IMR-90 (cell line): ENCODE results near the gene PPIB. TPM values are rescaled to one million over a fixed set of nuclear protein-coding genes. Genes with fewer than 3 reads are reported as not detected.

ENCODE experiments used
- ATAC-seq: fragments of 200-7000 bp; cut with Tn5 transposase; 2 replicates; pipeline ENCODE4 v1.9.1; 2020; ENCODE audit warnings: low read depth, mild to moderate bottlenecking, moderate library complexity
- BruUV-seq: library from RNA; stranded (reverse); fragments of 400-500 nt; replicated peaks from 2 replicates; lab custom pipeline; 2021; lab: Mats Ljungman, UMichigan
- CTCF ChIA-PET: fragments of 300-600 bp; formaldehyde crosslinking; extraction: SDS; loops from one replicate; lab custom pipeline; 2021; ENCODE audit warnings: antibody characterized with exemption; lab: Yijun Ruan, JAX
- POLR2A ChIA-PET: fragments of 300-600 bp; sonication (Branson Sonifier 250); formaldehyde crosslinking; loops from one replicate; lab custom pipeline; 2022; ENCODE audit warnings: antibody characterized with exemption; ENCODE audit not compliant: unreplicated experiment; lab: Charles Lee
- DNase-seq: peaks from one replicate; pipeline ENCODE4 v3.0.0; 2013
- H2AFZ ChIP-seq: replicated peaks from 2 replicates; pipeline ENCODE3; 2013; ENCODE audit warnings: low read length, mild to moderate bottlenecking; ENCODE audit not compliant: poor library complexity
- H2AK5ac ChIP-seq: 2 replicates; pipeline ENCODE4 v1.6.1; 2013; ENCODE audit warnings: low read depth, low read length, inconsistent platforms
- H2AK9ac ChIP-seq: replicated peaks from 2 replicates; pipeline ENCODE3; 2013; ENCODE audit warnings: mild to moderate bottlenecking, low read depth, low read length, moderate library complexity; ENCODE audit not compliant: poor library complexity
- H2BK120ac ChIP-seq: 2 replicates; pipeline ENCODE4 v1.6.1; 2013; ENCODE audit warnings: low read depth, low read length, inconsistent platforms
- H2BK15ac ChIP-seq: 3 replicates; pipeline ENCODE4 v1.6.1; 2013; ENCODE audit warnings: low read depth, low read length, inconsistent platforms
- H2BK20ac ChIP-seq: 2 replicates; pipeline ENCODE4 v1.6.1; 2013; ENCODE audit warnings: low read depth, mild to moderate bottlenecking, inconsistent platforms, low read length, moderate library complexity
- H2BK5ac ChIP-seq: 2 replicates; pipeline ENCODE4 v1.6.1; 2013; ENCODE audit warnings: mild to moderate bottlenecking, low read depth, low read length, inconsistent platforms; ENCODE audit not compliant: poor library complexity, severe bottlenecking
- H3K14ac ChIP-seq: replicated peaks from 2 replicates; pipeline ENCODE4 v1.6.1; 2013; ENCODE audit warnings: low read depth, low read length, inconsistent platforms
- H3K18ac ChIP-seq: 2 replicates; pipeline ENCODE4 v1.6.1; 2013; ENCODE audit warnings: low read depth, low read length, control low read depth
- H3K23ac ChIP-seq: 2 replicates; pipeline ENCODE4 v1.6.1; 2013; ENCODE audit warnings: low read depth, low read length, inconsistent platforms
- H3K27ac ChIP-seq: 2 replicates; pipeline ENCODE4 v1.5.1; 2013; ENCODE audit warnings: mild to moderate bottlenecking, control low read depth, low read length; ENCODE audit not compliant: insufficient read depth
- H3K27me3 ChIP-seq: 2 replicates; pipeline ENCODE4 v1.6.1; 2013; ENCODE audit warnings: low read length; ENCODE audit not compliant: control insufficient read depth, insufficient read depth
- H3K36me3 ChIP-seq: 2 replicates; pipeline ENCODE4 v1.6.1; 2013; ENCODE audit warnings: low read length, mixed read lengths; ENCODE audit not compliant: control insufficient read depth, insufficient read depth
- H3K4ac ChIP-seq: 2 replicates; pipeline ENCODE4 v1.6.1; 2013; ENCODE audit warnings: low read depth, low read length, inconsistent platforms
- H3K4me1 ChIP-seq: 2 replicates; pipeline ENCODE4 v1.6.1; 2013; ENCODE audit warnings: low read length, mixed read lengths; ENCODE audit not compliant: control insufficient read depth, insufficient read depth
- H3K4me2 ChIP-seq: 2 replicates; pipeline ENCODE4 v1.6.1; 2013; ENCODE audit warnings: low read depth, mild to moderate bottlenecking, control low read depth, low read length, moderate library complexity
- H3K4me3 ChIP-seq: 2 replicates; pipeline ENCODE4 v1.5.1; 2013; ENCODE audit warnings: low read depth, mild to moderate bottlenecking, control low read depth, low read length, moderate library complexity; ENCODE audit not compliant: insufficient read depth
- H3K56ac ChIP-seq: 2 replicates; pipeline ENCODE4 v1.6.1; 2013; ENCODE audit warnings: low read length, inconsistent platforms; ENCODE audit not compliant: insufficient read depth; ENCODE audit errors: extremely low read depth
- H3K79me1 ChIP-seq, 2 experiments: 2 replicates each; pipeline ENCODE4 v1.6.1; 2013; ENCODE audit warnings: low read length in 2 of 2, inconsistent platforms in 1 of 2, low read depth in 1 of 2
- H3K9ac ChIP-seq: 2 replicates; pipeline ENCODE4 v1.6.1; 2013; ENCODE audit warnings: low read depth, low read length, control low read depth
- H3K9me1 ChIP-seq: 2 replicates; pipeline ENCODE4 v1.6.1; 2013; ENCODE audit warnings: low read length, inconsistent platforms; ENCODE audit not compliant: insufficient read depth
- H3K9me3 ChIP-seq: 2 replicates; pipeline ENCODE4 v1.6.1; 2013; ENCODE audit warnings: low read length; ENCODE audit not compliant: control insufficient read depth, insufficient read depth
- H4K20me1 ChIP-seq: 2 replicates; pipeline ENCODE4 v1.6.1; 2013; ENCODE audit warnings: low read length, inconsistent platforms; ENCODE audit not compliant: insufficient read depth
- H4K5ac ChIP-seq: 2 replicates; pipeline ENCODE4 v1.6.1; 2013; ENCODE audit warnings: mild to moderate bottlenecking, low read depth, low read length, control low read depth
- H4K8ac ChIP-seq, 2 experiments: 2 replicates each; pipeline ENCODE4 v1.6.1; 2013; ENCODE audit warnings: low read depth in 2 of 2, low read length in 2 of 2, control low read depth in 1 of 2, inconsistent platforms in 1 of 2
- H4K91ac ChIP-seq: 2 replicates; pipeline ENCODE4 v1.6.1; 2013; ENCODE audit warnings: low read depth, low read length, inconsistent platforms; ENCODE audit not compliant: insufficient read depth
- CEBPB ChIP-seq: IDR thresholded peaks from 2 replicates; pipeline ENCODE4 v1.6.1; 2012; ENCODE audit warnings: low read depth, low read length, improper control_type of control experiment
- MAFK ChIP-seq: IDR thresholded peaks from 2 replicates; pipeline ENCODE4 v1.6.1; 2012; ENCODE audit warnings: low read depth, low read length, improper control_type of control experiment
- MAZ ChIP-seq: IDR thresholded peaks from 2 replicates; pipeline ENCODE4 v1.6.1; 2012; ENCODE audit warnings: low read depth, mild to moderate bottlenecking, low read length, improper control_type of control experiment, moderate library complexity, borderline replicate concordance
- MXI1 ChIP-seq: IDR thresholded peaks from 2 replicates; pipeline ENCODE4 v1.6.1; 2012; ENCODE audit warnings: low read depth, mild to moderate bottlenecking, low read length, moderate library complexity, borderline replicate concordance
- NFE2L2 ChIP-seq: fragments of 150-350 bp; IDR thresholded peaks from 2 replicates; pipeline ENCODE4 v1.6.1; 2016; ENCODE audit warnings: low read depth, mild to moderate bottlenecking, low read length
- RAD21 ChIP-seq: IDR thresholded peaks from 2 replicates; pipeline ENCODE4 v1.6.1; 2012; ENCODE audit warnings: low read length, improper control_type of control experiment
- RFX5 ChIP-seq: IDR thresholded peaks from 2 replicates; pipeline ENCODE4 v1.8.0; 2012; ENCODE audit warnings: low read depth, mild to moderate bottlenecking, low read length, moderate library complexity
- WGBS, 2 experiments: methylation state at CpG; one replicate each; pipeline versions ENCODE4 v1.1.5 to v1.1.7; 2013; ENCODE audit warnings: missing lambda C conversion rate in 2 of 2; ENCODE audit not compliant: insufficient read length in 1 of 2; ENCODE audit errors: extremely low coverage in 2 of 2; 5-methylcytosine and 5-hydroxymethylcytosine counted together
- dilution Hi-C: fragments of 300-500 bp; cut with HindIII; formaldehyde crosslinking; loops from one replicate; pipeline ENCODE4 v1.14.3; 2018; ENCODE audit warnings: low sequenced_read_pairs; ENCODE audit not compliant: unreplicated experiment
- in situ Hi-C: fragments of 300-500 bp; cut with MboI; formaldehyde crosslinking; loops from 3 replicates; pipeline ENCODE4 v1.14.3; 2019; ENCODE audit warnings: low sequenced_read_pairs, inconsistent platforms, mixed read lengths
- intact Hi-C: fragments of 100-400 bp; cut with micrococcal nuclease; formaldehyde crosslinking; loops from 2 replicates; pipeline ENCODE4 v1.10.0; 2022
- polyA plus RNA-seq, 3 experiments: library from polyadenylated mRNA; depleted of rRNA; stranded (reverse); fragments of >200 nt; gene quantifications; 2 replicates each; pipeline ENCODE4 v1.2.3, GENCODE V29; 2012; ENCODE audit warnings: low replicate concordance in 1 of 3
- total RNA-seq: library from RNA; depleted of rRNA; stranded (reverse); fragments of >200 nt; gene quantifications from 2 replicates; pipeline ENCODE4 v1.2.3, GENCODE V29; 2012
- TF ChIP-seq, protein P1 (sequence below): fragments of 150-350 bp; IDR thresholded peaks from 2 replicates; pipeline ENCODE4 v1.6.1; 2016; ENCODE audit warnings: low read depth, mild to moderate bottlenecking, low read length, moderate library complexity, borderline replicate concordance
- TF ChIP-seq, protein P2 (sequence below): fragments of 150-350 bp; IDR thresholded peaks from 2 replicates; pipeline ENCODE4 v1.6.1; 2017; ENCODE audit warnings: mild to moderate bottlenecking, antibody characterized with exemption, low read length, low read depth

PPIB gene
- total and polyA plus RNA-seq, 2 of the 4 experiments (the other 2 are of a cell fraction) = 1,358 to 1,682 TPM

- dilution Hi-C loops = no loop called here
- DNase-seq (no peak), ATAC-seq (no peak)
- Histone ChIP-seq H3K9ac (no peak within 1 kb of the TSS), H3K4me1 (peaks cover 2% of the 10 kb centered on the region; the same call in 1 of the 2 replicates), H2AK5ac (no peak within 1 kb of the TSS), H3K4ac (no peak within 1 kb of the TSS), H2BK5ac (no peak within 1 kb of the TSS), H3K9me3 (no peaks in the 10 kb centered on the region), H4K5ac (no peak within 1 kb of the TSS), H2AK9ac (peak within 1 kb of the TSS; percentile 21), H3K4me3 (peak within 1 kb of the TSS; percentile 57), H2AFZ (peak within 1 kb of the TSS; percentile 87), H3K27ac (no peak within 1 kb of the TSS), H2BK120ac (no peak within 1 kb of the TSS), H4K20me1 (peaks cover 29% of the 10 kb centered on the region), H3K79me1 (peaks cover 0 to 4% of the 10 kb centered on the region in 2 experiments; a peak in 2 of 4 replicates), H3K23ac (no peak within 1 kb of the TSS), H3K27me3 (peaks cover 15% of the 10 kb centered on the region), H3K14ac (no peak within 1 kb of the TSS), H3K9me1 (peaks cover 3% of the 10 kb centered on the region; the same call in 1 of the 2 replicates), H3K36me3 (peaks cover 24% of the 10 kb centered on the region), H3K56ac (no peak within 1 kb of the TSS), H2BK20ac (no peak within 1 kb of the TSS), H3K18ac (no peak within 1 kb of the TSS), H2BK15ac (no peak within 1 kb of the TSS), H3K4me2 (peak within 1 kb of the TSS; percentile 97), H4K8ac (peak within 1 kb of the TSS in 1 of 2 experiments; percentile 40; a peak in 1 of 4 replicates), H4K91ac (no peak within 1 kb of the TSS)
- TF ChIP-seq, protein P1, sequence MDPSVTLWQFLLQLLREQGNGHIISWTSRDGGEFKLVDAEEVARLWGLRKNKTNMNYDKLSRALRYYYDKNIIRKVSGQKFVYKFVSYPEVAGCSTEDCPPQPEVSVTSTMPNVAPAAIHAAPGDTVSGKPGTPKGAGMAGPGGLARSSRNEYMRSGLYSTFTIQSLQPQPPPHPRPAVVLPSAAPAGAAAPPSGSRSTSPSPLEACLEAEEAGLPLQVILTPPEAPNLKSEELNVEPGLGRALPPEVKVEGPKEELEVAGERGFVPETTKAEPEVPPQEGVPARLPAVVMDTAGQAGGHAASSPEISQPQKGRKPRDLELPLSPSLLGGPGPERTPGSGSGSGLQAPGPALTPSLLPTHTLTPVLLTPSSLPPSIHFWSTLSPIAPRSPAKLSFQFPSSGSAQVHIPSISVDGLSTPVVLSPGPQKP = no peak
- TF ChIP-seq, protein P2, sequence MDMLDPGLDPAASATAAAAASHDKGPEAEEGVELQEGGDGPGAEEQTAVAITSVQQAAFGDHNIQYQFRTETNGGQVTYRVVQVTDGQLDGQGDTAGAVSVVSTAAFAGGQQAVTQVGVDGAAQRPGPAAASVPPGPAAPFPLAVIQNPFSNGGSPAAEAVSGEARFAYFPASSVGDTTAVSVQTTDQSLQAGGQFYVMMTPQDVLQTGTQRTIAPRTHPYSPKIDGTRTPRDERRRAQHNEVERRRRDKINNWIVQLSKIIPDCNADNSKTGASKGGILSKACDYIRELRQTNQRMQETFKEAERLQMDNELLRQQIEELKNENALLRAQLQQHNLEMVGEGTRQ = no peak
- TF ChIP-seq NFE2L2 (no peak), RAD21 (no peak), RFX5 (no peak), MXI1 (no peak), MAFK (no peak), MAZ (no peak), CEBPB (no peak)
- no TSS peak for BruUV-seq
- WGBS, 2 experiments = 2% methylated on average over 43 of the region's 83 CpGs; no CpG with 5 or more reads in 1 of the 2 experiments
- in situ Hi-C loops = no loop called here
- intact Hi-C loops = no loop called here
- ChIA-PET POLR2A (no interaction called here), CTCF (interaction anchor here (1.2 kb wide), 1 partner anchor 11 kb away, joined by 4 read pairs; the partner anchor contains the start of gene PPIB)
Observed at GRCh38 chr15:64151727-64152506, 10.9 kb downstream of the PPIB start, which contains the start of gene SNX22. TSS of gene SNX22 (plus strand) at chr15:64151731. CDS start at chr15:64151776, 45 bp downstream.
